ENCODE data around the gene MID1. TPM values are rescaled to one million over a fixed set of nuclear protein-coding genes. Genes with fewer than 3 reads are reported as not detected.
"Not testable (repeated sequence)": the region's sequence is repeated elsewhere in the genome, so short reads cannot be mapped to it uniquely, and the experiment has no call there.

Gene MID1
- polyA plus RNA-seq, 3 donors, result 0.05 to 0.10 TPM; not detected in 1

DNA sequence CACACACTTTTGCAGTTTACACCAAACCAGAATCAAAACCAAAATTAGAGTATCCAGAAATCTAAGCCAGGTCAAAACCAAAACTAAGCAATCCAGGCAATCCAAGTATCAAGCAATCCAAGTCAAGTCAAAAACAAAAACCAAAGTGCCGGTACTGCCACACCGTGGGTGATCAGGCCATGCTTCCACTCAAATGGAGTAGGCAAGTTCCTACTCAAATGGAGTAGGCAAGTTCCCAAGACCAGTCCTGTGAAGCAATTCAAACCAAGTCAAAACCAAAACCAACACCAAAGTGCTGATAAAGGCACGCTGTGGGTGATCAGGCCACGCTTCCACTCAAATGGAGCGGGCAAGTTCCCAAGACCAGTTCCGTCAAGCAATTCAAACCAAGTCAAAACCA lies 31.3 kb downstream of the MID1 start:
- H3K9me3 Mint-ChIP-seq, result peaks cover 9 to 20% (median 16%) of the 10 kb centered on the region in 7 donors

DNA sequence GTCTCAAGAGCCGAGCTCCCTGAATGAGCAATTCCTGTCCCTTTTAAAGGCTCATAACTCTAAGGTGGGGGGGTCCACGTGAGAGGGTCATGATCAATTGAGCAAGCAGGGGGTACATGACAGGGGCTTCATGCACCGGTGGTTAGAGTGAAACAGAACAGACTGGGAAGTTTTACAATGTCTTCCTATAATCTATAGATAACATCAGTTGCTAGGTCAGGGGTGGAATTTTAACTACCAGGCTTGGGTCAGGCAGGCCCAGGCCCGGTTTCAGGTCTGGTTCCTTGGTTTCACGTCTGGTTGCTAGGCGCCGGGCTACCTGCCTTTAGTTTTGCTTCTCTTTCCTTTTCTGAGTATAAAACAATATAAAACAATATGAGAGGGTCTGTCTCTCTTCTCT lies 35.5 kb downstream of the MID1 start:
- H2AFZ ChIP-seq (ENCODE audit: insufficient read depth, low read depth, low read length, poor library complexity, severe bottlenecking); H3K4me3 ChIP-seq (replicated peaks in 1 of 3; ENCODE audit: low read depth in 2 of 3, low read length in 3 of 3); H3K4me1 Mint-ChIP-seq; H3K27ac ChIP-seq (ENCODE audit: low read depth in 1 of 2, low read length in 2 of 2); H3K27ac Mint-ChIP-seq; H3K4me2 ChIP-seq (replicated peaks; ENCODE audit: extremely low read depth, low read length, poor library complexity, severe bottlenecking); H4K20me1 ChIP-seq (ENCODE audit: insufficient read depth, low read length); DNase-seq; intact Hi-C loops (cut with micrococcal nuclease); H3K36me3 ChIP-seq (replicated peaks in 1 of 2; ENCODE audit: control insufficient read depth in 1 of 2, insufficient read depth in 2 of 2, low read length in 2 of 2); H3K36me3 Mint-ChIP-seq; H3K27me3 ChIP-seq (ENCODE audit: control insufficient read depth in 2 of 2, insufficient read depth in 2 of 2, low read length in 2 of 2); H3K79me2 ChIP-seq (ENCODE audit: insufficient read depth, low read length); H3K27me3 Mint-ChIP-seq (ENCODE audit: low read depth in 3 of 3); H3K9ac ChIP-seq (ENCODE audit: insufficient read depth, low read length, poor library complexity, severe bottlenecking); H3K4me3 Mint-ChIP-seq; H3K4me1 ChIP-seq (ENCODE audit: control insufficient read depth in 1 of 2, insufficient read depth in 2 of 2, low read length in 2 of 2): not testable (repeated sequence)
- peaks cover 10 to 22% (median 19%) of the 10 kb centered on the region in 7 donors for H3K9me3 Mint-ChIP-seq
- H3K9me3 ChIP-seq (replicated peaks in 1 of 2; ENCODE audit: control insufficient read depth in 1 of 2, insufficient read depth in 1 of 2, low read length in 2 of 2), result peaks cover 9 to 15% of the 10 kb centered on the region in 2 donors
- WGBS (ENCODE audit: insufficient coverage), result no CpG with 5 or more reads among the region's 7 CpGs

More for the DNA sequence above, 31.3 kb downstream of the MID1 start:
- no peaks in the 10 kb centered on the region for H3K27me3 ChIP-seq (ENCODE audit: control insufficient read depth in 2 of 2, insufficient read depth in 2 of 2, low read length in 2 of 2)
- H3K4me3 ChIP-seq (replicated peaks in 1 of 3; ENCODE audit: low read depth in 2 of 3, low read length in 3 of 3), result no peak overlapping the region
- Mint-ChIP-seq H3K27me3 (ENCODE audit: low read depth in 3 of 3) (peaks cover 0 to 1% (median 0%) of the 10 kb centered on the region in 3 donors), H3K4me3 (no peak overlapping the region), H3K36me3 (no peaks in the 10 kb centered on the region), H3K4me1 (no peaks in the 10 kb centered on the region), H3K27ac (no peak overlapping the region)
- no peak overlapping the region for H3K4me2 ChIP-seq (replicated peaks; ENCODE audit: extremely low read depth, low read length, poor library complexity, severe bottlenecking)
- H4K20me1 ChIP-seq (ENCODE audit: insufficient read depth, low read length), result no peaks in the 10 kb centered on the region
- 96% methylated on average over 3 of the region's 6 CpGs for WGBS (ENCODE audit: insufficient coverage)
- H2AFZ ChIP-seq (ENCODE audit: insufficient read depth, low read depth, low read length, poor library complexity, severe bottlenecking), result no peak overlapping the region
- H3K4me1 ChIP-seq (ENCODE audit: control insufficient read depth in 1 of 2, insufficient read depth in 2 of 2, low read length in 2 of 2), result no peaks in the 10 kb centered on the region
- H3K9me3 ChIP-seq (replicated peaks in 1 of 2; ENCODE audit: control insufficient read depth in 1 of 2, insufficient read depth in 1 of 2, low read length in 2 of 2), result peaks cover 8 to 9% of the 10 kb centered on the region in 2 donors
- H3K9ac ChIP-seq (ENCODE audit: insufficient read depth, low read length, poor library complexity, severe bottlenecking), result no peak overlapping the region
- TF ChIP-seq, protein P1, sequence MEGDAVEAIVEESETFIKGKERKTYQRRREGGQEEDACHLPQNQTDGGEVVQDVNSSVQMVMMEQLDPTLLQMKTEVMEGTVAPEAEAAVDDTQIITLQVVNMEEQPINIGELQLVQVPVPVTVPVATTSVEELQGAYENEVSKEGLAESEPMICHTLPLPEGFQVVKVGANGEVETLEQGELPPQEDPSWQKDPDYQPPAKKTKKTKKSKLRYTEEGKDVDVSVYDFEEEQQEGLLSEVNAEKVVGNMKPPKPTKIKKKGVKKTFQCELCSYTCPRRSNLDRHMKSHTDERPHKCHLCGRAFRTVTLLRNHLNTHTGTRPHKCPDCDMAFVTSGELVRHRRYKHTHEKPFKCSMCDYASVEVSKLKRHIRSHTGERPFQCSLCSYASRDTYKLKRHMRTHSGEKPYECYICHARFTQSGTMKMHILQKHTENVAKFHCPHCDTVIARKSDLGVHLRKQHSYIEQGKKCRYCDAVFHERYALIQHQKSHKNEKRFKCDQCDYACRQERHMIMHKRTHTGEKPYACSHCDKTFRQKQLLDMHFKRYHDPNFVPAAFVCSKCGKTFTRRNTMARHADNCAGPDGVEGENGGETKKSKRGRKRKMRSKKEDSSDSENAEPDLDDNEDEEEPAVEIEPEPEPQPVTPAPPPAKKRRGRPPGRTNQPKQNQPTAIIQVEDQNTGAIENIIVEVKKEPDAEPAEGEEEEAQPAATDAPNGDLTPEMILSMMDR (IDR thresholded peaks at IDR 0.05), result no peak
- intact Hi-C loops (cut with micrococcal nuclease), result no loop called here
- no peaks in the 10 kb centered on the region for H3K36me3 ChIP-seq (replicated peaks in 1 of 2; ENCODE audit: control insufficient read depth in 1 of 2, insufficient read depth in 2 of 2, low read length in 2 of 2)
- DNase-seq, result no peak
- no peaks in the 10 kb centered on the region for H3K79me2 ChIP-seq (ENCODE audit: insufficient read depth, low read length)
- H3K27ac ChIP-seq (ENCODE audit: low read depth in 1 of 2, low read length in 2 of 2), result no peak overlapping the region
